GM19193 (cell line): ENCODE data around the gene PDXK.

Experiments
- POLR2A ChIP-seq: IDR thresholded peaks from 4 replicates; pipeline ENCODE4 v1.6.1; 2011; ENCODE audit not compliant: insufficient read depth, insufficient read length; ENCODE audit errors: extremely low read depth

The PDXK gene

GRCh38 chr21:43786807-43787440 lies 68.0 kb downstream of the PDXK start:
- no peak for TF ChIP-seq POLR2A

GRCh38 chr21:43789276-43790009 lies 70.5 kb downstream of the PDXK start, which contains the start of gene RRP1:
RRP1 (plus strand) TSS chr21:43789577; CDS start chr21:43789630, 53 bp downstream.
- TF ChIP-seq POLR2A = peak; percentile 84

- no peak for TF ChIP-seq POLR2A
These were observed 71.1 kb downstream of the PDXK start for GRCh38 chr21:43790010-43790524.

- TF ChIP-seq POLR2A = no peak
These were observed 73.5 kb downstream of the PDXK start for GRCh38 chr21:43792406-43792805.

GRCh38 chr21:43793243-43793642 lies 74.3 kb downstream of the PDXK start:
- TF ChIP-seq POLR2A = no peak

- TF ChIP-seq POLR2A = no peak
These were observed 75.4 kb downstream of the PDXK start for GRCh38 chr21:43794311-43794710.

- TF ChIP-seq POLR2A = no peak
These were observed 75.9 kb downstream of the PDXK start for GRCh38 chr21:43794857-43795256.

- TF ChIP-seq POLR2A = no peak
These were observed 78.5 kb downstream of the PDXK start for GRCh38 chr21:43797415-43797814.

GRCh38 chr21:43797925-43798715 lies 79.2 kb downstream of the PDXK start:
- no peak for TF ChIP-seq POLR2A

- no peak for TF ChIP-seq POLR2A
These were observed 80.4 kb downstream of the PDXK start for GRCh38 chr21:43799301-43799840.

- TF ChIP-seq POLR2A = no peak
These were observed 81.2 kb downstream of the PDXK start for GRCh38 chr21:43800124-43800523.

GRCh38 chr21:43800566-43800965 lies 81.6 kb downstream of the PDXK start:
- TF ChIP-seq POLR2A = no peak

GRCh38 chr21:43801006-43801783 lies 82.3 kb downstream of the PDXK start:
- no peak for TF ChIP-seq POLR2A

GRCh38 chr21:43802713-43803313 lies 83.9 kb downstream of the PDXK start:
- no peak for TF ChIP-seq POLR2A
